Stimulated activated CD8-positive, alpha-beta memory T cell treated with anti-CD3 and anti-CD28 coated beads, Interleukin-2, amount 100 ng/mL, for 1 hour (primary cell): ENCODE results near the gene FGF11.
"Not testable (repeated sequence)": the region's sequence is repeated elsewhere in the genome, so short reads cannot be mapped to it uniquely, and the experiment has no call there.

Source experiments
- DNase-seq, 2 donors: peaks; one replicate each; pipeline ENCODE4 v3.0.0-alpha.2; 2020; ENCODE audit warnings: low read depth in 2 of 2

The FGF11 gene

DNA sequence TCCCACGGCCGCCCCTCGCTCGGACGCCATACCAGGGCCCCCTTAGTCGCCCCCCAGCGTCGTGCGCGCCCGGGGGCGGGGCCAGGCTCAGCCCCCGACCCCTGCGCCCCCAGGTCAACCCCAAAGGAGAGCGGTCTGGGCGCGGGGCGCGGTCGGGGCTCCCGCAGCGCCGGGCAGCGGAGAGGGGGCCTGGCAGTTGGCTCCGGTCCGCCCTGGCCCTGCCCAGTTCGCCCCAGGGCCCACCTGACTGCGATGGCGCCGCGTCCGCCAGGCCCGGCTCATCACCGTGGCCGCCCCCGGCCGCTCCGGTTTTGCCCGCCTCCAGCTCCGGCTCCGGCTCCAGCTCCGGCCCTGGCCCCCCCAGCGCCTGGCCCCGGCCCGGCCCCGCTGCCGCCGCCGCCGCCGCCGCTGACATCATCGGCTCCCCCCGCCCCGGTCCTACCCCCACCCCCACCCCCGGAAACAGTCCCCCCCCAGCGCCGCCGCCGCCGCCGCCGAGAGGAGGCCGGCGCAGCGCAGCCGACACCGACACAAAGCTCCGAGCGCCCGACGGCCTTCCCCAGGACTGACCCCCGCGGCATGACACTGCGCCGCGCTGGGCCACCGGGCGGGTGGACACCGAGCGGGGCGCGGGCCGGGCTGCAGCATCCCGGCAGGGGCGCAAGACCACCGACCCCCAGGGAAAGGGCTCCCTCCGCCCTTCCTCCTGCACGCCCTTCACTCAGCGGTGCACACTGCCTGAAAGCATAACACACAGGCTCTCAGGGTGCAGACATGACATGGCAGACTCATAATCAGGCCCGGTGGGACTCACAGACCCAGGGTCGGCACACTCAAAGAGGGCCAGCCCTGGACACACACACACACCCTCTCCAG lies 40.1 kb downstream of the FGF11 start, which contains the start of gene ZBTB4:
ZBTB4 (minus strand) TSS at position 419 of the 876 bp plus-strand sequence. CDS start 12,830 bp downstream, outside the sequence.
- peak; percentile 52 to 53 for DNase-seq

DNA sequence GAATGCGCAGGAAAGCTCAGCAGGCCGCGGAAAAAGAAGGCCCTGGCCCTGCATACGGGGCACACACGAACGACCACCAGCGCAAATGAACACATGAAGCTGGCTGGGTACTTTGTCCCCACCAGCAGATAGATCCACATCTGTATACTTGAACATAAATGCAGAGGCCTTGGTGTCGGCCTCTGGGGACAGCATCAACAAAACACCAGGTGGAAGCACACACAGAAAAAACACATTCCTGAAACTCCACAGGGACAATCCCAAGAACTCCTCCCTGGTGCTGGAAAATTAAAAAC lies 40.7 kb downstream of the FGF11 start:
- DNase-seq, result no peak

DNA sequence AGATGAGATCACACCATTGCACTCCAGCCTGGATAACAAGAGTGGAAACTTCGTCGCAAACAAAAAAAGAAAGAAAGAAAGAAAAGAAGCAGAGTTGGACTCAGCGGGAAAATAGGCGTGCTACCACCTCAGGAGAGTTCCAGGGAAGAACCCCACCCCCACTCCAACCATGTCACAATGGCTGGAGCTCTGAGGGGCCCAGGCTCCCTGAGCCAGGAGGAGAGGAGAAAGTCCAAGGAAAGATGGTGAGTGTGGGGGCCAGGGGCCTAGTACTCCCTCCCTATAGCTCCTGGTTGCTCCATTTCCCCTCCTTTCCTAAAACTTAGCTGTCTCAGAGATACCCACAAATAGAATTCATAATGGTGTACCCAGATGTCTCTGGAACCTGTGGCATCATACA lies 42.0 kb downstream of the FGF11 start, which contains the start of gene SLC35G6:
SLC35G6 (plus strand) TSS at position 172 of the 400 bp plus-strand sequence; CDS start at position 243, 71 bp downstream.
- not testable (repeated sequence) for DNase-seq

DNA sequence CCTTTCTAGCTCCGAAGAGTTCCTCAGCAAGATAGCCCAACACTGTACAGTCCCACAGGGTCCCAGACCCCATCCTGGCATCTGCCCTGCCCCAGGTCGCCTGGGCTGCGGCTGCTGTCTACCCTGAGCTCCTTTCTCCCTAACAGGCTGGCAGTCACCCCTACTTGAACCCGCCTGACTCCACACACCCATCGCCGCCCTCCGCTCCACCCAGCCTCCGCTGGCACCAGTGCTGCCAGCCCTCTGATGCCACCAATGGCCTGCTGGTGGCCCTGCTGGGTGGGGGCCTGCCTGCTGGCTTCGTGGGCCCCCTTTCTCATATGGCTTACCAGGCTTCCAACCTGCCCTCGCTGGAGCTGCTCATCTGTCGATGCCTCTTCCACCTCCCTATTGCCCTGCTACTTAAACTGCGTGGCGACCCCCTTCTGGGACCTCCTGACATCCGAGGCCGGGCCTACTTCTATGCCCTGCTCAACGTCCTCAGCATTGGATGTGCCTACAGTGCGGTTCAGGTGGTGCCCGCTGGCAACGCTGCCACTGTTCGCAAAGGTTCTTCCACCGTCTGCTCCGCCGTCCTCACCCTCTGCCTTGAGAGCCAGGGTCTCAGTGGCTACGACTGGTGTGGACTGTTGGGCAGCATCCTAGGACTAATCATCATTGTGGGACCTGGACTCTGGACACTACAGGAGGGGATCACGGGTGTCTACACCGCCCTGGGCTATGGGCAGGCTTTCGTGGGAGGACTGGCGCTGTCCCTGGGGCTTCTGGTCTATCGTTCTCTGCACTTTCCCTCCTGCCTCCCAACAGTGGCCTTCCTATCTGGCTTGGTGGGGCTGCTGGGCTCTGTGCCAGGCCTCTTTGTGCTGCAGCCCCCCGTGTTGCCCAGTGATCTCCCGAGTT lies 42.8 kb downstream of the FGF11 start:
- not testable (repeated sequence) for DNase-seq

DNA sequence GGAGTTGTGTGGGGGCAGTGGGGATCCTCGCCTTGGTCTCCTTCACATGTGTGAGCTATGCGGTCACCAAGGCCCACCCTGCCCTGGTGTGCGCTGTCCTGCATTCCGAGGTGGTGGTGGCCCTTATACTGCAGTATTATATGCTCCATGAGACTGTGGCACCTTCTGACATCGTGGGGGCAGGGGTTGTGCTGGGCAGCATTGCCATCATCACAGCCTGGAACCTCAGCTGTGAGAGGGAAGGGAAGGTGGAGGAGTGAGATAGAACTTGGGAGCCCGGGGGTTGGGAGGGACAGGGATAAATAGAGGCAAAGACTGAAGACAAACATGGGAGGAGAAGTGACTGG lies 43.4 kb downstream of the FGF11 start:
- DNase-seq, result not testable (repeated sequence)

DNA sequence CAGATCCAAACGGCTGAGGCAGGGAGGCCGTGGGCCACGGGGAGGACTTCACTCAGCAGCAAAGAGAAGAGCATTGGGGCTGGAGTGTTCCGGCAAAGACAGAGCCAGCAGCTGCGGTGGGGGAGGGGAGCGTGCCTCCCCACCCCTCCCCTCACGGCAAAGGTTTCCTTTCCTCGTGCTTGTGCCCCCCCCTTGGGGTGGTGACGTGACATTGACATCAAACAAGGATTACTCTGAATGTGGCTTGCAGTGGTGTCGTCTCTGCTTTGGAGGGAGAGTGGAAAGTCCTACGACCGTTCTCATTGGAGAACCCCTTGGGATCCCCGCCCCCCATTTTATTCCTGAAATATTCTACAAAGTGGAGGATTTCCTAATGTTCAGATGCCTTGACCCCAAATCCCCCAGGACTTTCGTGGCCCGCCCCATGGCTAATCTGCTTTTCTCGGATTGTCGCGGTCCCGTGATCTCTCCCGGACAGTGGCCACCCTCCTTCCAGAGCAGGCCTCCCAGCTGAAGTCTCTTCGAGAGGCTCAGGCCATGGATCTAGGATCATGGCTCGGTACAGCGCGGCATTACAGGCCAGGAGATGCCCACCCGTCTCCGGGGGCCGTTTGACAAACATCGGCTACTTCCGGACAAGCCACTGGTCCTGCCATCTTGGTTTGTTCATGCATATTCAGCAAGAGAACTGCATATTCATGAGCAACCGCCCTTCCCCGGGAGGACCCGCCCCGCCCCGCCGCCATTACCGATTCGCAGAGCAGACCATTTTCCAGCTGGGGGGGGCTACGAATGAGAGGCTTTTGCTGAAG lies 44.1 kb downstream of the FGF11 start:
- peak; percentile 86 to 91 for DNase-seq

DNA sequence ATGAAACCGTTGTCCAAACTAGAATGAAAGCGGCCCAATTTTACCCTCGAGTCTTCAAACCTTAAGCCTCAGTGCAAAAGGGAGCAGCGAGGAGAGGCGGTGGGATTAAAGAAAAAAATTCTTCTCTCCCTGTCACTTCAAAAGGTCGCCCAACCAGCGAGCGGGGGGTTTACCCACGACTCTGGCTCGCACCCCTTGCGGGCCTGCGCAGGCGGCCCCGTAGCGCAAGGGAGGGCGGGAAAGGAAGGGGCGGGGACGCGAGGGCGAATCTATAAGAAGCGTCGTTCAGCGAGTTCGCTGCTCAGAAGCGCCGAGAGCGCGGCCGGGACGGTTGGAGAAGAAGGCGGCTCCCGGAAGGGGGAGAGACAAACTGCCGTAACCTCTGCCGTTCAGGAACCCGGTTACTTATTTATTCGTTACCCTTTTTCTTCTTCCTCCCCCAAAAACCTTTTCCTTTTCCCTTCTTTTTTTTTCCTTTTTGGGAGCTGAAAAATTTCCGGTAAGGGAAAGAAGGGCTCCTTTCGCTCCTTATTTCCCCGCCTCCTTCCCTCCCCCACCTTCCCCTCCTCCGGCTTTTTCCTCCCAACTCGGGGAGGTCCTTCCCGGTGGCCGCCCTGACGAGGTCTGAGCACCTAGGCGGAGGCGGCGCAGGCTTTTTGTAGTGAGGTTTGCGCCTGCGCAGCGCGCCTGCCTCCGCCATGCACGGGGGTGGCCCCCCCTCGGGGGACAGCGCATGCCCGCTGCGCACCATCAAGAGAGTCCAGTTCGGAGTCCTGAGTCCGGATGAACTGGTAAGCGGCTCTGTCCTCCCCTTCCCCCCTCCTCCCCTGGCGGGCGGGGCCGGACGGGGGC lies 45.0 kb downstream of the FGF11 start, which contains the start of gene POLR2A:
POLR2A (plus strand) TSS at position 300 of the 852 bp plus-strand sequence.
- peak; percentile 97 for DNase-seq

DNA sequence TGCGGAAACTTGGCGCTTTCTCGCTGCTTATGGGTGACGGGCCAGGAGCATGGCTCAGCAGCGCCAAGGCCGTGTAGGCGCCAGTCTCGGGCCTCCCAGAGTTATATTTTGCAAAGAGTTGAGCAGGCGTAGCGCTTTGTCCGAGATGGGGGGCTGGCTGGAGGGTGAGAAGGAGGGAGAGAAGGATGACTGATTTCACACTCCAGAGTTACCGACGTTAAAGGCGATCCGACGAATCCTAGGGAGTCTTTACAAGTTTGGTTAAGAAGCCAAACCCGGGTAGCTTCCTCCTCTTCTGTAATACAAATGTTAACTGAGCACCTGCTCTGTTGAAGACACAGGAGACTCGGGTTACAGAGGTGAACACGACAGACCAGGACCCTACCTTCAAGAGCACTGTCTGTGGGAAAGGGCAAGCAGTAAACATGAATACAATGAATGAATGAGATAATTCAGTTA lies 45.6 kb downstream of the FGF11 start:
- no peak for DNase-seq

DNA sequence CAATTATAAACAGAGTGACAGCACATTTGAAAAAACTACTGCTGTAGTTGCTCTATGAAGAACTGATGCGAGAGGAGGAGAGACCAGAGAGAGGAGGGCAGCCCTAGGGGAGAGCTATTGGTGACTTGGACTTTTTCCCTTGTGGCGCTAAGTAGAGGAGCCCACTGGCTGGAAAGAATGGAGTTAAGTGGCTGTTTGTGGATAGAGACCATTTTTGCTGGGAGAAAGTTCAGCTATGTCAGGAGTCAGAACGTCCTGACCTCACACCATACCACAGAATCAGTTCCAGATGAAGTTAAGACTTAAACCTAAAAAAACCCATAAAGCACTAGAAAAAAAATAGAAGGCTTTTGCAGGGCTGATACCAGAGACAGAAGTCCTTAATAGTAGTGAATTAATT lies 46.9 kb downstream of the FGF11 start:
- no peak for DNase-seq

DNA sequence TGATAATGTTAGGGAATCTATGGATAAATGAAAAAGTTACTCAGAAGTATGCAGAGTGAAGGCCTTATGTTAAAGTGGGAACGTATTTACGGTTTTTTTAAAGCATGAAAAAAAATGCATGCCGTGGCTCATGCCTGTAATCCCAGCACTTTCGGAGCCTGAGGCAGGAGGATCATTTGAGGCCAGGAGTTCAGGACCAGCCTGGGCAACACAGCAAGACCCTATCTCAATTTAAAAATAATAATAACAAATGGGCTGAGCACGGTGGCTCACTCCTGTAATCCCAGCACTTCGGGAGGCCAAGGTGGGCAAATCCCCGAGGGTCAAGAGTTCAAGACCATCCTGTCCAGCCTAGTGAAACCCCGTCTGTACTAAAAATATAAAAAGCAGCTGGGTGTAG lies 50.8 kb downstream of the FGF11 start:
- DNase-seq, result no peak

DNA sequence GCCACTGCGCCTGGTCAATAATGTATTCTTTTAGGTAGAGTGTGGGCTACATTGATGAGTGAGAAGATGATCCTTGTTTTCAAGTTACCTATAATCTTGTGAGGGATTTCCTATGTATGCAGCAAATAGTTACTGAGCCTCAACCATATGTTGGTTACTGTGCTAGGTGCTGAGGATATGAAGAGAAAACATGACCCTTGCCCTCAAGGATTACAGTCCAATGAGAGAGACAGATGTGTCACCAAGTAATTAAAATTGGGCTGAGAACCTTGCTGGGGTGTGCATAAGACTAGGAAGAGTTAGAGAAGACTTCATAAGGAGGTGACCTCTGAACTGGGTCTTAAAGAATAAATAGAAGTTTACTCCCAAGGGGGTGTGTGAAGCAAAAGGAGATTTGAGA lies 52.3 kb downstream of the FGF11 start:
- no peak for DNase-seq

DNA sequence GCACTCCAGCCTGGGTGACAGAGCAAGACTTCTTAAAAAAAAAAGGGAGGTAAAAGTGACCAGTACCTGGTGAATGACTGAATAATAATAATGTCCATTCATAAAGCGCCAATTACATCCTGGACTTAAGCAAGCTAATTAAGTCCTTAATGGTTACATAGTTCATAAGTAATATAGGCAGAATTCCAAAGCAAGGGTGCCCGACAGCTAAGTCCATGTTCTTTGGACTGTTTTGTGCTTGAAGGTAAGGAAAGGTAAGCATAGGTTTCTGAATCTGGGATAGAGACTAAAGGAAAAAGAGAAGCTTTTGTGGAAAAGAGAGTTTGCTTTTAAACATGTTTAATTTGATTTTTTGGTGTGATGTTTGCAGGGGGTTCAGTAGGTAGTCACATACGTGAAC lies 54.6 kb downstream of the FGF11 start:
- DNase-seq, result no peak
